NB4 (cell line): ENCODE results near the gene PDGFA.

ENCODE experiments used
- MYC ChIP-seq: IDR thresholded peaks from 2 replicates; pipeline ENCODE4 v1.6.1; 2011; ENCODE audit warnings: low read depth, low read length
- POLR2A ChIP-seq: IDR thresholded peaks from 2 replicates; pipeline ENCODE4 v1.6.1; 2011; ENCODE audit warnings: mild to moderate bottlenecking; ENCODE audit not compliant: insufficient read length; ENCODE audit errors: extremely low read depth
- TF ChIP-seq, protein P1 (sequence below): IDR thresholded peaks from one replicate; pipeline ENCODE4 v1.5.1; 2012; ENCODE audit warnings: low read depth, low read length
- TF ChIP-seq, protein P2 (sequence below): IDR thresholded peaks from 2 replicates; pipeline ENCODE4 v1.6.1; 2011; ENCODE audit warnings: low read depth, low read length

DNA sequence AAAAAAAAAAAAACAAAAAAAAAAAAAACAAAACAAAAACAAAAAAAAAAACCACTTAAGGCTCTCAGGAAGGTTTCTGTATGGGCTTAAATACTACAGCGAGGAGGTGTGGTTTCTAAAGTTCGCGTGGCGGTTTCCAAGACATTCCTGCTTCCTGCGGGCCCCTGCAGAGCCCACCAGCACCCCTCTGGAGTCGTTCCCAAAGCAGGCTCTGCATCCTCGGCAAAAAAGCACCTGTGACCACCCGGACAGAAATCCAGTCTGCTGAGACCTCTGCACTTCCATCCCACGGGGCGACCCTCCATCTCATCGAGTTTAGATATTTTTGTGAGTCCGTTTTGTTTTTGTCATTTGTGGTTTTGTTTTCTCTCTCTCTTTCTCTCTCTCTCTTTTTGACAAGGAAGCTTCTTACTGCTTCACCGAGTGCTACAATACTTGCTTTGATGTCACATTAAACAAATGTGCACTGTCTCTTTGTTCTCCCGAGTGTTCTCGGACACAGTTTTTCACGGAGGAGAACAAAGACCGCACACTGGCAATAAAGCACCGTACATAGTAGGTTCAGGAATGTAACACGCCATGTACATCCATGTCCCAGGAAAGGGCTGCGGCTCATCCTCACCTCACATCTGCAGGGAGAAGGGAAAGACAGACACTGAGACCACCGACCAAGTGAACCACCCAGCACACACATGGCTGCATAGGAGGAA lies 21.5 kb downstream of the PDGFA start:
- TF ChIP-seq, protein P1, sequence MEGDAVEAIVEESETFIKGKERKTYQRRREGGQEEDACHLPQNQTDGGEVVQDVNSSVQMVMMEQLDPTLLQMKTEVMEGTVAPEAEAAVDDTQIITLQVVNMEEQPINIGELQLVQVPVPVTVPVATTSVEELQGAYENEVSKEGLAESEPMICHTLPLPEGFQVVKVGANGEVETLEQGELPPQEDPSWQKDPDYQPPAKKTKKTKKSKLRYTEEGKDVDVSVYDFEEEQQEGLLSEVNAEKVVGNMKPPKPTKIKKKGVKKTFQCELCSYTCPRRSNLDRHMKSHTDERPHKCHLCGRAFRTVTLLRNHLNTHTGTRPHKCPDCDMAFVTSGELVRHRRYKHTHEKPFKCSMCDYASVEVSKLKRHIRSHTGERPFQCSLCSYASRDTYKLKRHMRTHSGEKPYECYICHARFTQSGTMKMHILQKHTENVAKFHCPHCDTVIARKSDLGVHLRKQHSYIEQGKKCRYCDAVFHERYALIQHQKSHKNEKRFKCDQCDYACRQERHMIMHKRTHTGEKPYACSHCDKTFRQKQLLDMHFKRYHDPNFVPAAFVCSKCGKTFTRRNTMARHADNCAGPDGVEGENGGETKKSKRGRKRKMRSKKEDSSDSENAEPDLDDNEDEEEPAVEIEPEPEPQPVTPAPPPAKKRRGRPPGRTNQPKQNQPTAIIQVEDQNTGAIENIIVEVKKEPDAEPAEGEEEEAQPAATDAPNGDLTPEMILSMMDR, result no peak
- TF ChIP-seq MYC (no peak), POLR2A (no peak)
- TF ChIP-seq, protein P2, sequence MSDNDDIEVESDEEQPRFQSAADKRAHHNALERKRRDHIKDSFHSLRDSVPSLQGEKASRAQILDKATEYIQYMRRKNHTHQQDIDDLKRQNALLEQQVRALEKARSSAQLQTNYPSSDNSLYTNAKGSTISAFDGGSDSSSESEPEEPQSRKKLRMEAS, result no peak
